ENCODE data around the gene ODF2.

DNA sequence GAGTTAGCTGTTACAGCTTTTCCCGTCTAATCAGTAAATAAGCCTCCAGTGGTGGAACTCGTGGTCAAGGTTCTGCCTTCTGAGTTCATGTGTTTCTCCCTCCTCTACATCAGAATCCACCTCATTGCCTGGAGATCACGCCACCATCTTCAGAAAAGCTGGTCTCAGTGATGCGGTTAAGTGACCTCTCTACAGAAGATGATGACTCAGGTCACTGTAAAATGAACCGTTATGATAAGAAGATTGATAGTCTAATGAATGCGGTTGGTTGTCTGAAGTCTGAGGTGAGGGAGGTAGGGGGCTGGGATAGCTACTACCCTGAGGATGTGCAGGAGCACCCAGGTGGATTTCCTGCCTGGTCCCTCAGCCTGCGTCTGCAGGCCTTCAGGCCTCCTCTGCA, 13.3 kb downstream of the ODF2 start:
- TF ChIP-seq EP300 (IDR thresholded peaks at IDR 0.05; ENCODE audit: borderline replicate concordance in 1 of 2, low read depth in 2 of 2, low read length in 2 of 2) (no peak), GABPA (IDR thresholded peaks at IDR 0.05; ENCODE audit: borderline replicate concordance, insufficient read depth, low read length) (no peak), RNF2 (IDR thresholded peaks at IDR 0.05; ENCODE audit: borderline replicate concordance, low read depth, low read length, missing control alignments, poor library complexity, severe bottlenecking) (no peak)
- TF ChIP-seq, protein P1, sequence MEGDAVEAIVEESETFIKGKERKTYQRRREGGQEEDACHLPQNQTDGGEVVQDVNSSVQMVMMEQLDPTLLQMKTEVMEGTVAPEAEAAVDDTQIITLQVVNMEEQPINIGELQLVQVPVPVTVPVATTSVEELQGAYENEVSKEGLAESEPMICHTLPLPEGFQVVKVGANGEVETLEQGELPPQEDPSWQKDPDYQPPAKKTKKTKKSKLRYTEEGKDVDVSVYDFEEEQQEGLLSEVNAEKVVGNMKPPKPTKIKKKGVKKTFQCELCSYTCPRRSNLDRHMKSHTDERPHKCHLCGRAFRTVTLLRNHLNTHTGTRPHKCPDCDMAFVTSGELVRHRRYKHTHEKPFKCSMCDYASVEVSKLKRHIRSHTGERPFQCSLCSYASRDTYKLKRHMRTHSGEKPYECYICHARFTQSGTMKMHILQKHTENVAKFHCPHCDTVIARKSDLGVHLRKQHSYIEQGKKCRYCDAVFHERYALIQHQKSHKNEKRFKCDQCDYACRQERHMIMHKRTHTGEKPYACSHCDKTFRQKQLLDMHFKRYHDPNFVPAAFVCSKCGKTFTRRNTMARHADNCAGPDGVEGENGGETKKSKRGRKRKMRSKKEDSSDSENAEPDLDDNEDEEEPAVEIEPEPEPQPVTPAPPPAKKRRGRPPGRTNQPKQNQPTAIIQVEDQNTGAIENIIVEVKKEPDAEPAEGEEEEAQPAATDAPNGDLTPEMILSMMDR (IDR thresholded peaks at IDR 0.05; ENCODE audit: control extremely low read depth in 1 of 3, insufficient read depth in 1 of 3, low read depth in 1 of 3, low read length in 3 of 3) = no peak

Data from H1 (cell line).